GM10248 (cell line): ENCODE data around the gene QRSL1.

Experiments
- CTCF ChIA-PET: fragments of 300-600 bp; sonication (Branson Sonifier 250); formaldehyde crosslinking; extraction: SDS; loops from one replicate; lab custom pipeline; 2021; ENCODE audit warnings: antibody characterized with exemption; lab: Yijun Ruan, JAX
- POLR2A ChIA-PET: fragments of 350-650 bp; sonication (Branson Sonifier 250); formaldehyde crosslinking; extraction: SDS; loops from one replicate; lab custom pipeline; 2020; ENCODE audit warnings: antibody characterized with exemption; lab: Yijun Ruan, JAX
- DNase-seq: peaks from one replicate; pipeline ENCODE4 v3.0.0; 2012; ENCODE audit errors: extremely low spot score
- TF ChIP-seq, protein P1 (sequence below): IDR thresholded peaks from 2 replicates; pipeline ENCODE4 v1.5.1; 2012; ENCODE audit warnings: mild to moderate bottlenecking, low read depth; ENCODE audit errors: extremely low read depth, missing control alignments, control extremely low read depth

The QRSL1 gene

DNA sequence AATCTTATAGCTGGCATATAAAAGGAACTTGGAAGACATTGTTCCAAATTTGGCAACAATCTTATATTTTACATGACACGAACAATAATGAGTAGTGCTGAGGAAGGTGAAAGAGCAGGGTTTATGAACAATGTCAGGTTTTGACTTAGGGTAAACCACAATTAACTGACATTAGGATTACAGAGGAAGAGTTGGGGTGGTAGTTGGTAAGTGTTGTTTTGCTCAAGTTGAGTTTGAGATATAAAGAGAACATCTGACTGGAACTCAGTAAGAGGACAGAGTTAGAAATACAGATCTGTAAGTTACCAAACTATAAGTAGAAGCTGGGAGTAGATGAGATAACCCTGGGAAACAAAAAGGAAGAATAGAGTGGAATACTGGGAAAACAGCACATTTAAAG lies 15.2 kb upstream of the QRSL1 start:
- ChIA-PET POLR2A (no interaction called here), CTCF (interaction anchor here (1.2 to 2.3 kb wide), 5 partner anchors 14 to 384 kb away, joined by 3 to 6 read pairs (median 4); no protein-coding TSS in a partner anchor)
- DNase-seq = no peak
- TF ChIP-seq, protein P1, sequence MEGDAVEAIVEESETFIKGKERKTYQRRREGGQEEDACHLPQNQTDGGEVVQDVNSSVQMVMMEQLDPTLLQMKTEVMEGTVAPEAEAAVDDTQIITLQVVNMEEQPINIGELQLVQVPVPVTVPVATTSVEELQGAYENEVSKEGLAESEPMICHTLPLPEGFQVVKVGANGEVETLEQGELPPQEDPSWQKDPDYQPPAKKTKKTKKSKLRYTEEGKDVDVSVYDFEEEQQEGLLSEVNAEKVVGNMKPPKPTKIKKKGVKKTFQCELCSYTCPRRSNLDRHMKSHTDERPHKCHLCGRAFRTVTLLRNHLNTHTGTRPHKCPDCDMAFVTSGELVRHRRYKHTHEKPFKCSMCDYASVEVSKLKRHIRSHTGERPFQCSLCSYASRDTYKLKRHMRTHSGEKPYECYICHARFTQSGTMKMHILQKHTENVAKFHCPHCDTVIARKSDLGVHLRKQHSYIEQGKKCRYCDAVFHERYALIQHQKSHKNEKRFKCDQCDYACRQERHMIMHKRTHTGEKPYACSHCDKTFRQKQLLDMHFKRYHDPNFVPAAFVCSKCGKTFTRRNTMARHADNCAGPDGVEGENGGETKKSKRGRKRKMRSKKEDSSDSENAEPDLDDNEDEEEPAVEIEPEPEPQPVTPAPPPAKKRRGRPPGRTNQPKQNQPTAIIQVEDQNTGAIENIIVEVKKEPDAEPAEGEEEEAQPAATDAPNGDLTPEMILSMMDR = no peak

DNA sequence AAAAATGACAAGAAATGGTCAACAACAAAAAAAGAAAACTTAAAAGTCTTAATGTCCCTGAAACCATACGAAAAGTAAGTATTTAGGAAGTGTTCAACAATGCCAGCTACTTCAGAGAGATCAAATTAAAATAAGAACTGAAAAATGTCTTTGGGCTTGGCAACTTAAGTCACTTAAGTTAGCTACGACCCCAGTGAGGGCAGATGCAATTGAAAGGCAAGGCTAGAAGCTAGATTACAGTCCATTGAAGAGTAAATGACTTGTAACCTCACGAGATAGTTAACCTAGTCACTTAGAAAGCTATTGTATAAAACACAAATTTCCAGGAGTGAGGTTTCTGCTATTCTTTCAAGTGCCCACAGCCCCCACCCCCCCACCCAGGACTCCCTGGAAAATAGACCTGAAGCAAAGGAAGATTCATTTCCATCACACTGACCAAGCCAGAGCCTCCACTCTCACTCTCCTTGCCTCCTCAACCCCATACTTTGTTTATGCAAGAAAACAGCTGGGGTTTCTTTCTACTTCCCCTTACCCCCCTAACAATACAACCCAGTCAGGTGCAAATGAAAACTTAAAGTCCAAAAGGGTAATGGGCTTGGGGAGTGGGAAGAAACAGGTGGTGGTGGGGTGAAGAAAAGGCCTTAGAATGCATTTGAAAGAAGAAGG lies 14.7 kb upstream of the QRSL1 start:
- CTCF ChIA-PET = interaction anchor here (1.2 to 2.3 kb wide), 5 partner anchors 13 to 383 kb away, joined by 3 to 6 read pairs (median 4); no protein-coding TSS in a partner anchor
- TF ChIP-seq, protein P1 = no peak
- no peak for DNase-seq
- POLR2A ChIA-PET = no interaction called here

DNA sequence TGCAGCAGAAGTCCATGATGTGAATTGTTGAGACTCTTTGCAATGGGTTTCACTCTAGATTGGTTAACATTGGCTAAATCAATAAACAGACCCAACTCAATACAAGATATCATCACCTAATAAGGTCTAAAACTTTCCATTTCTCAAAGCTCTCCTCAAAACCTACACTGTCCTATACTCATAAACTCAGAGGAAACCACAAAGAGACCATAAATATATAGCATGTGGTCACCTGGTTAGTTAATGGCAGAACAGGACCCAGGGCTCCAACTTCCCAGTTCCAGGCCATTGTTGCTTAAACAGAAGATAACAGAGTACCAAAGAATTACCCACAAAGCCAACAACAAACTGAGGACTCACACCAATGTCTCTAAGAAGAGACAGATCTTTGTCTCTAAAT lies 12.1 kb upstream of the QRSL1 start:
- no peak for DNase-seq
- CTCF ChIA-PET = interaction anchor here (1.1 to 4.4 kb wide), 4 partner anchors 9 to 362 kb away, joined by 4 to 18 read pairs (median 9); no protein-coding TSS in a partner anchor
- TF ChIP-seq, protein P1 = no peak

DNA sequence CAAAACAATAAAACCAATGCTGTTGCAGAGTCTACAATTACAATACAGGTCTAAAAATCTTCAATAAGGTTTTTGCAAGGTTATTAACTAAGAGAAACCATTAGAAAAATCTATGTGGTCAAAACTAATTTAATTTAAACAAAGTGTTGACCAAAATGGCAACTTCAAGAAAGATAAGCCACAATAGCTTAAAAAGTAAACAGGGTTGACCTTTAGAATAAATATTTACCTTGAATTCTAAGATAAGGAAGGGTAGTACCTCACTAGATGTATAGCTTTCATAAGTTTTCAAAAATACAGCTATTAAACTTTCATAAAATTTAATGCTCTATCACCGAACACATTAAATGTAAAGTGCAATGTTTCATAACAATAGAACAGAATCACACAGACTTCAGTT lies 11.5 kb upstream of the QRSL1 start:
- ChIA-PET CTCF (interaction anchor here (1.1 to 4.4 kb wide), 4 partner anchors 10 to 362 kb away, joined by 4 to 18 read pairs (median 9); no protein-coding TSS in a partner anchor), POLR2A (no interaction called here)
- DNase-seq = no peak
- TF ChIP-seq, protein P1 = no peak

More for the DNA sequence above, 12.1 kb upstream of the QRSL1 start:
- POLR2A ChIA-PET = no interaction called here

DNA sequence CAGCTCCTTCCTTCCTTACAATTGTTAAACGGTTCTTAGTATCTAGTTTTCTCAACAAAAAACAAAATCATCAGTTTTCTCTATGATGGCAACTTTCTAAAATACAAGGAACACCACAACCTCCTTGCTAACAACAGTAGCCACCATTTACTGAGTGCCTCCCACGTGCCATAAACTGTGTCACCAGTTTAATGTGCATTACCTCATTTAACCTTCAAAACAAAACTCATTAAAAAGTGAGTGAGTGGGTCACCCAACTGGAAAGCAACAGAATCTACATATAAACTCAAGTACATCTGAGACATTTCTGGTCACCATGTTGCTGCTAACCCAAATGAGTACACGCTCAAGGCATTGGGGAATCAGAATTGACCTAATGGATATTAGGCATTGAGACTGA lies 11.1 kb upstream of the QRSL1 start:
- no peak for DNase-seq
- CTCF ChIA-PET = interaction anchor here (1.1 to 4.4 kb wide), 4 partner anchors 10 to 361 kb away, joined by 4 to 18 read pairs (median 9); no protein-coding TSS in a partner anchor
- POLR2A ChIA-PET = no interaction called here
- TF ChIP-seq, protein P1 = no peak

DNA sequence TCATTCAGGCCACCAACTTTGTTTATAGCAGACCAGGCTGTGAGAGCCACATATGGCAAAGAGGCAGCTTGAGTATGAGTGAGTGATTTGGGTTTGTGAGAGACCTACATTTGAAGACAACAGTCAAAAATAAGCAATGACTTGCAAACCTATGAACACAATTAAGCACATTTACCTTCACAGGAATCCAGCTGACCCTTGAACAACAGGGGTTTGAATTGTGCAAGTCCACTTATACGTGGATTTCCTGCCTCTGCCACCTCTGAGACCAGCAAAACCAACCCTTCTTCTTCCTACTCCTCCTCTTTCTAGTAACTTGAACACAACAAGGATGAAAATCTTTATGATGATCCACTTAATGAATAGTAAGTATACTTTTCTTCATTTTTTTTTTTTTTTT lies 10.2 kb upstream of the QRSL1 start:
- POLR2A ChIA-PET = no interaction called here
- DNase-seq = no peak
- CTCF ChIA-PET = interaction anchor here (4.3 to 4.4 kb wide), 2 partner anchors 11 to 18 kb away, joined by 14 to 18 read pairs; no protein-coding TSS in a partner anchor
- TF ChIP-seq, protein P1 = no peak
